GM10266 (cell line): ENCODE data around the gene MEGF11.

ENCODE experiments used
- DNase-seq: peaks from one replicate; pipeline ENCODE4 v3.0.0; 2012; ENCODE audit errors: extremely low spot score
- TF ChIP-seq, protein P1 (sequence below): IDR thresholded peaks from 2 replicates; pipeline ENCODE4 v1.5.1; 2012; ENCODE audit warnings: mild to moderate bottlenecking, low read depth; ENCODE audit not compliant: control insufficient read depth, insufficient read depth; ENCODE audit errors: missing control alignments

MEGF11 gene

DNA sequence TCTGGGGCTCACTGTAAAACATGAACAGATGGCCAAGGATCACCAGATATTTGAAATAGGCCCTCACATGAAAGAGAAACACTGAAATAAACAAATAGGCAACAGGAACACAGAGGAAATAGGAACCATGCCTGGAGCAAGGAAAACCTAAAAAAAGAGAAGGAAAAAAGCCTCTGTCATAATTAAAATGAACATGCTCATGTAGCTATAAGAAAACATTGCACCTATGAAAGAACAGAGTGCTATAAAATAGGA, 281.9 kb downstream of the MEGF11 start:
- DNase-seq, result no peak
- TF ChIP-seq, protein P1, sequence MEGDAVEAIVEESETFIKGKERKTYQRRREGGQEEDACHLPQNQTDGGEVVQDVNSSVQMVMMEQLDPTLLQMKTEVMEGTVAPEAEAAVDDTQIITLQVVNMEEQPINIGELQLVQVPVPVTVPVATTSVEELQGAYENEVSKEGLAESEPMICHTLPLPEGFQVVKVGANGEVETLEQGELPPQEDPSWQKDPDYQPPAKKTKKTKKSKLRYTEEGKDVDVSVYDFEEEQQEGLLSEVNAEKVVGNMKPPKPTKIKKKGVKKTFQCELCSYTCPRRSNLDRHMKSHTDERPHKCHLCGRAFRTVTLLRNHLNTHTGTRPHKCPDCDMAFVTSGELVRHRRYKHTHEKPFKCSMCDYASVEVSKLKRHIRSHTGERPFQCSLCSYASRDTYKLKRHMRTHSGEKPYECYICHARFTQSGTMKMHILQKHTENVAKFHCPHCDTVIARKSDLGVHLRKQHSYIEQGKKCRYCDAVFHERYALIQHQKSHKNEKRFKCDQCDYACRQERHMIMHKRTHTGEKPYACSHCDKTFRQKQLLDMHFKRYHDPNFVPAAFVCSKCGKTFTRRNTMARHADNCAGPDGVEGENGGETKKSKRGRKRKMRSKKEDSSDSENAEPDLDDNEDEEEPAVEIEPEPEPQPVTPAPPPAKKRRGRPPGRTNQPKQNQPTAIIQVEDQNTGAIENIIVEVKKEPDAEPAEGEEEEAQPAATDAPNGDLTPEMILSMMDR, result no peak

DNA sequence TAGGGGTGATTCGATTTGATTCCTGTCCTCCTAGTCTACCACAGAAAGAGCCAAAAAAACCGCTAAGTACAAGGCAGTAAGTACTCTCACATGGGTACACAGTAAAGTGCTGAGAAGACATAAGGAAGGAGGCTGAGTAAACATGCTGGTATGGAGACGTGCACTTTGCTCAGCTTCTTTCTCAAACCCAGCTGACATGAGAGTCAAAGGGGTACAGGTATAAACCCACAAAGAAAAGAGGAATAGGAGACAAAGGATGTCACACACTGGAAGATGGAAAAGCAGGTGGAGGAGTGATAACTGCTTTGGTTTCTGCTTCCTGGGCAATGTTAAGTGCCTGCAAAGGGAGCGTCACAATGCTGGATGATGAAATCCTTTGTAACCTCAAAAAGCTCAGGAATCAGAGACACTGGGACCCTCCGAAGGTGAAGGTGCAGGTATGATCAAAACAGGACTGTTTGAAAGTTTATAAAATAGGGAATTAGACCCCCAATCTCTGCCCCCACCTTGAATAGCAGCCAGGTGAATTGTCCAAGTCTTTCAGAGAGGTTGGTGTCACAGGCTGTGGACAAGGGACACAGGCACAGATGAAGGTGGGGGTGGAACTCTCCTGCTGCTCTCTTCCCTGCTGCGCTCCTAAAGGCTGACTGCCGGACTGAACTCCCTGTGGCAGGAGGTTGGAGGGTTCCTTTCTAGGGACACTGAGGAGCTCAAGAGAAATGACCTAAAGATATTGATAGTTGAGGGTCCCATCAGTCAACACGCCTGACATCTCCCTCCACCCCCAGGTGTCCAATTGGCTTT, 282.4 kb downstream of the MEGF11 start:
- no peak for DNase-seq

DNA sequence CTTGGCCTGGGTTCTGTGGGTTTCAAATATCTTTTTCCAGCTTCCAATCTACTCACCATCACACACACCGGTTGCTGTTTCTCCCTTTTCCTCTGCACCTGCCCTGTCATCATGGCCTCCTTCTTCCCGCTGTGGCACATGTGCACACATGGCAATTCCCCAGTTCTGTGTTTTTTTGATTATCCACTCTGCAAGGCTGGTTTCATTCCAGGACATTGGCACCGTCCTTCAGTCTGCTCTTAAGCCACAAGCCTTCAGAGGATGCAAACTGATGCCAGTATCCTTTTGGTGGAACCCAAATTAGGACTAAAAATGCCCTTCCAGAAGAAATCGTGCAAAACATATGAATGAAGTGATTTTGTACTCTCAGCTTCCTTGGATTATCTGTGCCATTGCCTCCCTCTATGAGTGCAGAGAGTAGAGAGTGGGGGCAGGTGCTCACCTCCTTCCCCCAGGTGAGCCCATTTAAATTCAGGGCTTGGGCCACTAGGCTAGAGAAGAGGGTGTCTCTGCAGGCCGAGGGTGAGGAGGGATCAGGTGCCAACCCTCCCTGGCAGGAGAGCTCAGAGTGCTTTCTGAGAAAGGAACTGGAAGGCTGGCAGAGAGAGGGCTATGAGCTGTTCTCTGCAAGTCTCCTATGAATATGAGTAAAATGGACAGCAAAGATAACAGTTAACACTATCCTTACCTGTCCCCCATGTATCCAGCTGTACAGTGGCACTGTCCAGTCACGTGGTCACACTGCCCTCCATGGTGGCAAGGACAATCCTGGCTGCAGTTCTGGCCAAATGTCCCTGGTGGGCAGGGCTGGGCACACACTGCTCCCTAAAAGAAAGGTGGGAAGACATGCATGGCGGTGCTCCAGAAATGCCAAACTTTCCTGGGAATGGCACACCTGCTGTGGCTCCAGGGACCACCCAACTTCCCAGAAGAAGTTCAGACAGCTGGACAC, 283.4 kb downstream of the MEGF11 start:
- TF ChIP-seq, protein P1, result no peak

More for the DNA sequence above, 282.4 kb downstream of the MEGF11 start:
- TF ChIP-seq, protein P1, result no peak

DNA sequence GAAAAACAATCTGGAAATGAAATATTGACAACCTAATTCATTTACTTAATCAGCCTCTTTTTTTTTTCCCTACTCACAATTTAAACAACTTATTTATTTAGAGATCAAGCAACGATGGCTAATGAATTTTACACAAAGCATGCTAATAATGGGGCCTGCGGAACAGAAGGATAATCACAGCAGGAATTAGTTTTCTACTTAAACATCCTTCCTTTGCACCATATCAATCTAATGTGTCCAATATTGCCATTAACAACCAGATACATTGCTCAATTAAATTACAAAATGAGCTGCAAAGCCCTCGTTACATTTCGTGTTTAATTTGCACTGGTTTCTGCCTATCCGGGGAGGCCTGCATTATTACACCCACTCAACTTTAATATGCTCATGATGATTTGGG, 285.0 kb downstream of the MEGF11 start:
- TF ChIP-seq, protein P1, result no peak
- no peak for DNase-seq

More for the DNA sequence above, 283.4 kb downstream of the MEGF11 start:
- no peak for DNase-seq

DNA sequence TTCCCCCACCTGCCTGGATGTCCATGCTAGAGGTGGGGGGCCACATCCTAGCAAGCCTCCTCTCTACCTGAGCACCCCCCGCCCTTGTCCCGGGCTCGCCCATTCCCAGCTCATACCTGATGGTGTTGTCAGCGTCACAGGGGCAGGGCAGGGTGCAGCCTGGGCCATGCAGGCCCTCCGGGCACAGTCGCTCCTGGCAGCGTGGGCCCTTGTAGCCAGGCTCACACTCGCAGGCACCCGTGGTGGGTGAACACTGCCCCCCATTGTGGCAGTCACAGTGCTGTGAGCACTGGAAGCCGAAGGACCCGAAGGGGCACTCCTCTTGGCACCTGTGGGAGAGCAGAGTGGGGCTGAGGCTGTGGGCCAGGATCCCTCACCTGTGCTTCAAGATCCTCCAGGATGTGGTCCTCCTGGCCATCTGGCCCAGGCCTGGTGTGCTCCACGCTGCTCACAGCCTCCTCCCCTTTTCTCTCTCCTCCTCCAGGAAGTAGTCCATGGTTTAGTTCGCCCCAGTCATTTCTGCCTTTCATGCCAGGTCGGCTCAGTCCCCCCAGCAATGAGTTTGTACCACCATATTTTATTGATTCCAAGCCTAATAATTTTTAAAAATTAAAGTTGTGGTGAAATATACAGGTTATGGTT, 288.6 kb downstream of the MEGF11 start:
- DNase-seq, result no peak
- TF ChIP-seq, protein P1, result no peak

DNA sequence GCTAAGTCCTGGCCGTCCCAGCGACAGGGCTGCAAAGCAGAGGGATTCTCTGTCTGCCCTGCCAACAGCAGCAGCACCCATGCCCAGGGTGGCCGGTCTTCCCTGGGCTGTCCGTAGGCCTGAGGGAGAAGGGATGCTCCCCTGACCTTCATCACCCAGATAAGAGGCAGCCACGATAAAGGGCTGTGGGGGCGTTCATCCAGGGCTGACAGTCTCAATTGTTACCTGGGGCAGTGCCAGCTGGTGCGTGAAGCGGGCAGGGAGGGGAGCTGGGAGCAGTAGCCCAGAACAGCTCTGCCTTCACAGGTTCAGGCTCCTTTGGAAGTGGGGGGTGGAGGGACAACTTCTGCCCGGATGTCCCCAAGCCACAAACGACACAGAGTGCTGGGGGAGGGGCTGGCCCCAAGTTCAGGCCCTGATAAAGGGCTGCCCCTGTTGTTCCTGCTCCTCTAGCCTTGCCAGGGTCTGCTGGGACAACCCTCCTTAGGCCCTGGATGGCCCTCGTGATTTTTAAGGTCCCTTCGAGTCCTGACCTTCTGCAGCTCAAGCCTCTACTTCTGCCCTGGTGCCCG, 289.6 kb downstream of the MEGF11 start:
- TF ChIP-seq, protein P1, result no peak
- DNase-seq, result no peak
